PC-3 (cell line): ENCODE results near the gene IL17B.

Experiments
- CTCF ChIP-seq: fragments of 300-600 bp; sonication (generic); conservative IDR thresholded peaks from 2 replicates; pipeline ENCODE4 v1.5.1; 2017; ENCODE audit warnings: antibody characterized with exemption, low read depth, mild to moderate bottlenecking, low read length
- EZH2 ChIP-seq: fragments of 300-600 bp; sonication (generic); IDR thresholded peaks from one replicate; pipeline ENCODE4 v1.6.1; 2017; ENCODE audit warnings: antibody characterized with exemption, mild to moderate bottlenecking, low read length; ENCODE audit not compliant: unreplicated experiment
- EZH2phosphoT487 ChIP-seq: fragments of 300-600 bp; sonication (generic); IDR thresholded peaks from 2 replicates; pipeline ENCODE4 v1.6.1; 2018; ENCODE audit warnings: mild to moderate bottlenecking, antibody characterized with exemption, low read length, borderline replicate concordance

DNA sequence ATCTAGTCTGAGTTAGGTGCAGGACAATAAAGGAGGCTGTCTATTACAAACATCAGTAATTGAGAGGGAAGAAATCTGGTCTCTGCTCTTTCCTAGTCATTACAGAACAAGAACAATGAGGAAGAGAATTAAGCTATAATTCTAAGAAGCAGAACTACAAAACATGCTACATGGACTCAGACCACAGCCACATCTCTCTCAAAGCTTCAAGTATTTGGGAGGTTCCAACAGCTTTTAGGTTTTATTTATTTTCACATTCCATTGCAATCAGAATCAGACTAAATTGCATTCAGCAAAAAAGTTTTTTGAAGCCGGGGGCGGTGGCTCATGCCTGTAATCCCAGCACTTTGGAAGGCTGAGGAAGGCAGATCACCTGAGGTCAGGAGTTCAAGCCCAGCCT, 34.9 kb downstream of the IL17B start:
- no peak for TF ChIP-seq CTCF
- no peak for TF ChIP-seq EZH2phosphoT487
- TF ChIP-seq EZH2 = no peak
